Testis (tissue), 3 donors: Measurements from ENCODE around the gene TMEM51. TPM values are rescaled to one million over a fixed set of nuclear protein-coding genes. Genes with fewer than 3 reads are reported as not detected.

Source experiments
- DNase-seq: peaks from one replicate; pipeline ENCODE4 v3.0.0-alpha.2; 2019
- H3K27ac ChIP-seq, 2 donors: fragments of 200-600 bp; sonication (generic); one replicate each; pipeline ENCODE4 v1.5.1; 2019
- H3K27me3 ChIP-seq: fragments of 200-600 bp; sonication (generic); one replicate; pipeline ENCODE4 v1.5.1; 2019
- H3K36me3 ChIP-seq: fragments of 200-600 bp; sonication (generic); one replicate; pipeline ENCODE4 v1.5.1; 2017; ENCODE audit warnings: low read depth; ENCODE audit errors: missing control alignments
- H3K4me1 ChIP-seq: fragments of 200-600 bp; sonication (generic); one replicate; pipeline ENCODE4 v1.5.1; 2019
- H3K4me3 ChIP-seq, 2 donors: fragments of 200-600 bp; sonication (generic); one replicate each; pipeline ENCODE4 v1.5.1; 2017 to 2019
- H3K9me3 ChIP-seq: fragments of 200-600 bp; sonication (generic); one replicate; pipeline ENCODE4 v1.5.1; 2017
- POLR2A ChIP-seq: fragments of 450-650 bp; IDR thresholded peaks from one replicate; pipeline ENCODE4 v1.6.1; 2017; ENCODE audit warnings: antibody characterized with exemption, mild to moderate bottlenecking, moderate library complexity
- WGBS, 2 donors: methylation state at CpG; one replicate each; pipeline ENCODE4 v1.1.5; 2018; 5-methylcytosine and 5-hydroxymethylcytosine counted together
- intact Hi-C: fragments of 100-400 bp; cut with DNase I; formaldehyde crosslinking; loops from one replicate; pipeline ENCODE4 v1.15.1; 2023; ENCODE audit warnings: low total_unique reads
- polyA plus RNA-seq: library from polyadenylated mRNA; stranded (reverse); fragments of 350-450 nt; fragmentation: Illumina TruSeq; extraction: RNeasy Lipid Tissue Mini Kit (QIAGEN cat#74804); gene quantifications from one replicate; pipeline ENCODE4 v1.2.3, GENCODE V29; 2014; ENCODE audit warnings: low read depth, low replicate concordance; ENCODE audit not compliant: insufficient read depth
- total RNA-seq, 2 donors: library from RNA; depleted of rRNA; stranded (reverse); fragments of >200 nt; gene quantifications; one replicate each; pipeline ENCODE4 v1.2.3, GENCODE V29; 2016
- TF ChIP-seq, protein P1 (sequence below), 3 experiments: fragments of 450-650 bp in 2 of 3; fragments of 200-600 bp in 1 of 3; sonication (generic) in 1 of 3; IDR thresholded peaks; one replicate each; pipeline ENCODE4 v1.5.1; 2016 to 2019; ENCODE audit warnings: antibody characterized with exemption in 3 of 3, mild to moderate bottlenecking in 2 of 3, moderate library complexity in 1 of 3

Gene TMEM51
- total and polyA plus RNA-seq, 3 donors from 2014 or later: 5.3 to 7.9 (median 5.3) TPM

- intact Hi-C loops: loop anchor here (10.0 kb wide), 2 partner anchors 152 to 182 kb away; no protein-coding TSS in a partner anchor
- Histone ChIP-seq H3K4me1 (no peaks in the 10 kb centered on the region), H3K36me3 (no peaks in the 10 kb centered on the region), H3K27ac (no peak overlapping the region), H3K27me3 (no peaks in the 10 kb centered on the region), H3K4me3 (no peak overlapping the region), H3K9me3 (no peaks in the 10 kb centered on the region)
- DNase-seq: no peak
- 75 to 88% methylated on average over 5 of the region's 5 CpGs for WGBS, 2 donors
- TF ChIP-seq, protein P1, sequence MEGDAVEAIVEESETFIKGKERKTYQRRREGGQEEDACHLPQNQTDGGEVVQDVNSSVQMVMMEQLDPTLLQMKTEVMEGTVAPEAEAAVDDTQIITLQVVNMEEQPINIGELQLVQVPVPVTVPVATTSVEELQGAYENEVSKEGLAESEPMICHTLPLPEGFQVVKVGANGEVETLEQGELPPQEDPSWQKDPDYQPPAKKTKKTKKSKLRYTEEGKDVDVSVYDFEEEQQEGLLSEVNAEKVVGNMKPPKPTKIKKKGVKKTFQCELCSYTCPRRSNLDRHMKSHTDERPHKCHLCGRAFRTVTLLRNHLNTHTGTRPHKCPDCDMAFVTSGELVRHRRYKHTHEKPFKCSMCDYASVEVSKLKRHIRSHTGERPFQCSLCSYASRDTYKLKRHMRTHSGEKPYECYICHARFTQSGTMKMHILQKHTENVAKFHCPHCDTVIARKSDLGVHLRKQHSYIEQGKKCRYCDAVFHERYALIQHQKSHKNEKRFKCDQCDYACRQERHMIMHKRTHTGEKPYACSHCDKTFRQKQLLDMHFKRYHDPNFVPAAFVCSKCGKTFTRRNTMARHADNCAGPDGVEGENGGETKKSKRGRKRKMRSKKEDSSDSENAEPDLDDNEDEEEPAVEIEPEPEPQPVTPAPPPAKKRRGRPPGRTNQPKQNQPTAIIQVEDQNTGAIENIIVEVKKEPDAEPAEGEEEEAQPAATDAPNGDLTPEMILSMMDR (IDR thresholded peaks at IDR 0.05): no peak
- no peak for TF ChIP-seq POLR2A
These were observed 30.3 kb upstream of the TMEM51 start for GRCh38 chr1:15123270-15123669.

GRCh38 chr1:15123925-15124324 is 29.6 kb upstream of the TMEM51 start:
- Histone ChIP-seq H3K9me3 (no peaks in the 10 kb centered on the region), H3K4me3 (no peak overlapping the region), H3K27me3 (no peaks in the 10 kb centered on the region), H3K27ac (no peak overlapping the region), H3K36me3 (no peaks in the 10 kb centered on the region), H3K4me1 (no peaks in the 10 kb centered on the region)
- DNase-seq: no peak
- intact Hi-C loops: loop anchor here (10.0 kb wide), 2 partner anchors 151 to 181 kb away; no protein-coding TSS in a partner anchor
- TF ChIP-seq, protein P1 (IDR thresholded peaks at IDR 0.05): no peak
- no peak for TF ChIP-seq POLR2A
- WGBS, 2 donors: 78 to 83% methylated on average over 7 to 9 of the region's 9 CpGs

- Histone ChIP-seq H3K36me3 (no peaks in the 10 kb centered on the region), H3K4me1 (no peaks in the 10 kb centered on the region), H3K27me3 (no peaks in the 10 kb centered on the region), H3K27ac (no peak overlapping the region), H3K9me3 (no peaks in the 10 kb centered on the region), H3K4me3 (no peak overlapping the region)
- peak; percentile 34 for DNase-seq
- 72 to 83% methylated on average over 12 to 25 of the region's 25 CpGs for WGBS, 2 donors
- intact Hi-C loops: loop anchor here (10.0 kb wide), 2 partner anchors 150 to 180 kb away; no protein-coding TSS in a partner anchor
- TF ChIP-seq POLR2A: no peak
- TF ChIP-seq, protein P1 (IDR thresholded peaks at IDR 0.05): no peak
These were observed 29.0 kb upstream of the TMEM51 start for GRCh38 chr1:15124362-15125100.

DNA sequence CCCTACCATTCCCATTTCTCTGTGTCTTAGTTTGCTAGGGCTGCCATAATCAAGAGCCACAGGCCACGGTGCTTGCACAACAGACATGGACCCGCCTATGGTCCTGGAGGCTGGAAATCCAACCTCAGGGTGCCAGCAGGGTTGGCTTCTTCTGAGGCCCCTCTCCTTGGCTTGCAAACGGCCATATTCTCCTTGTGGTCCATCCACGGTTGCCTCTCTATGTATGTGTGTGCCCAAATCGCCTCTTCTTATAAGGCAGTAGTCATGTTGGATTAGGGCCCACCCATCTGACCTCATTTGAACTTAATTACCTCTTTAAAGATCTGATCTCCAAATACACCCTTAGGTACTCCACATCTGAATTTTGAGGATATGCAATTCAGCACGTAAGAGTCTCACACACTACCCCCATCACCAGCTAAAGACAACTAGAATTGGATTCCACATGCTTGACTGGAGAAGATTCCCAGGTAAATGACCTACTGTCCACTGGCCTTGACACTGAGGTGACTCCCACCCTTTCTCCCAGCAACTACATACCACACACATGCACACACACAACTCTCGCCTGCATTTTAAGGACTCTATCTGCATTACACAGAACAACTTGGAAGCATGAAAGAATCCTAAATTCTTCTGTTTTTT is 28.3 kb upstream of the TMEM51 start:
- no peak for DNase-seq
- intact Hi-C loops: loop anchor here (10.0 kb wide), 2 partner anchors 150 to 180 kb away; no protein-coding TSS in a partner anchor
- no peaks in the 10 kb centered on the region for H3K9me3 ChIP-seq
- no peak overlapping the region for H3K4me3 ChIP-seq
- H3K27me3 ChIP-seq: no peaks in the 10 kb centered on the region
- WGBS, 2 donors: 87 to 90% methylated on average over 7 of the region's 7 CpGs
- TF ChIP-seq POLR2A: no peak
- TF ChIP-seq, protein P1 (IDR thresholded peaks at IDR 0.05): no peak
- no peak overlapping the region for H3K27ac ChIP-seq
- no peaks in the 10 kb centered on the region for H3K4me1 ChIP-seq
- no peaks in the 10 kb centered on the region for H3K36me3 ChIP-seq
